SK-N-SH treated with all-trans-retinoic acid at 6 μM for 48 hours (cell line): ENCODE data around the gene TMEM212.

Experiments
- BACH2 ChIP-seq: fragments of 250-450 bp; sonication (Bioruptor Pico); IDR thresholded peaks from 2 replicates; pipeline ENCODE4 v1.9.0; 2021; ENCODE audit warnings: mild to moderate bottlenecking, borderline replicate concordance
- CSDC2 ChIP-seq: fragments of 250-450 bp; sonication (Bioruptor Pico); IDR thresholded peaks from 2 replicates; pipeline ENCODE4 v1.5.0; 2020; ENCODE audit warnings: mild to moderate bottlenecking, moderate library complexity
- OSR1 ChIP-seq: fragments of 250-450 bp; sonication (Bioruptor Pico); IDR thresholded peaks from 2 replicates; pipeline ENCODE4 v1.8.0; 2022; ENCODE audit warnings: moderate library complexity, mild to moderate bottlenecking, inconsistent platforms
- PPARA ChIP-seq: fragments of 250-450 bp; sonication (Bioruptor Pico); IDR thresholded peaks from 2 replicates; pipeline ENCODE4 v1.5.0; 2020; ENCODE audit warnings: mild to moderate bottlenecking, borderline replicate concordance
- TOX ChIP-seq: fragments of 250-450 bp; sonication (Bioruptor Pico); IDR thresholded peaks from 2 replicates; pipeline ENCODE4 v1.8.0; 2021; ENCODE audit warnings: mild to moderate bottlenecking, moderate library complexity, borderline replicate concordance
- TSHZ2 ChIP-seq: fragments of 250-450 bp; sonication (Bioruptor Pico); IDR thresholded peaks from 2 replicates; pipeline ENCODE4 v1.5.0; 2020; ENCODE audit warnings: mild to moderate bottlenecking, moderate library complexity
- ZFP3 ChIP-seq: fragments of 250-450 bp; sonication (Bioruptor Pico); IDR thresholded peaks from 2 replicates; pipeline ENCODE4 v1.5.0; 2020; ENCODE audit warnings: mild to moderate bottlenecking, moderate library complexity
- ZFP30 ChIP-seq: fragments of 450-650 bp; formaldehyde crosslinking; IDR thresholded peaks from 2 replicates; pipeline ENCODE4 v1.5.0; 2022; ENCODE audit warnings: mild to moderate bottlenecking, moderate library complexity
- TF ChIP-seq, protein P1 (sequence below): fragments of 250-450 bp; sonication (Bioruptor Pico); IDR thresholded peaks from 2 replicates; pipeline ENCODE4 v1.8.0; 2020; ENCODE audit warnings: mild to moderate bottlenecking, moderate library complexity, borderline replicate concordance
- TF ChIP-seq, protein P2 (sequence below): fragments of 250-450 bp; sonication (Bioruptor Pico); IDR thresholded peaks from 2 replicates; pipeline ENCODE4 v1.8.0; 2021; ENCODE audit warnings: low read depth, mild to moderate bottlenecking, moderate library complexity, borderline replicate concordance

DNA sequence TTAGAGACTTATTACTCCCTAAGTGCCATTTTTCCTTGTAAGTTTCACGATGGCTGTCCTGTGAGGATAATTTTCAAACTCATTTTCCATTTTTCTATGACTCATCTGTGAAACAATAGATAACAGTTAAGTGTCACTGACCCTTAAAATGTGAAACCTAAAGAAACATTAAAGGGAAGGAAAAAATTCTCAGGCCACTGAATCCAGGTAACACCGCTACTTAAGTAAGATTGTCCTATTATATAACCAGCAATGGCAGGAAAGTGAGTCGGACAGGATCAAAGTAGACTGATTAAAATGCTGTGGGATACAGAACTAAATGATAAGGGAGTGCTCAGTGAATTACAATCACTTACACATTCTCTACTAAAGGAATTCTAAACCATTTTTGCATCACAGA, 45.3 kb upstream of the TMEM212 start:
- TF ChIP-seq OSR1 (CRISPR knock-in tag), result no peak
- TF ChIP-seq, protein P1, sequence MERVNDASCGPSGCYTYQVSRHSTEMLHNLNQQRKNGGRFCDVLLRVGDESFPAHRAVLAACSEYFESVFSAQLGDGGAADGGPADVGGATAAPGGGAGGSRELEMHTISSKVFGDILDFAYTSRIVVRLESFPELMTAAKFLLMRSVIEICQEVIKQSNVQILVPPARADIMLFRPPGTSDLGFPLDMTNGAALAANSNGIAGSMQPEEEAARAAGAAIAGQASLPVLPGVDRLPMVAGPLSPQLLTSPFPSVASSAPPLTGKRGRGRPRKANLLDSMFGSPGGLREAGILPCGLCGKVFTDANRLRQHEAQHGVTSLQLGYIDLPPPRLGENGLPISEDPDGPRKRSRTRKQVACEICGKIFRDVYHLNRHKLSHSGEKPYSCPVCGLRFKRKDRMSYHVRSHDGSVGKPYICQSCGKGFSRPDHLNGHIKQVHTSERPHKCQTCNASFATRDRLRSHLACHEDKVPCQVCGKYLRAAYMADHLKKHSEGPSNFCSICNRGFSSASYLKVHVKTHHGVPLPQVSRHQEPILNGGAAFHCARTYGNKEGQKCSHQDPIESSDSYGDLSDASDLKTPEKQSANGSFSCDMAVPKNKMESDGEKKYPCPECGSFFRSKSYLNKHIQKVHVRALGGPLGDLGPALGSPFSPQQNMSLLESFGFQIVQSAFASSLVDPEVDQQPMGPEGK (CRISPR knock-in tag), result no peak
- TF ChIP-seq ZFP3, result no peak
- no peak for TF ChIP-seq CSDC2
- TF ChIP-seq TSHZ2 (CRISPR knock-in tag), result no peak
- TF ChIP-seq, protein P2, sequence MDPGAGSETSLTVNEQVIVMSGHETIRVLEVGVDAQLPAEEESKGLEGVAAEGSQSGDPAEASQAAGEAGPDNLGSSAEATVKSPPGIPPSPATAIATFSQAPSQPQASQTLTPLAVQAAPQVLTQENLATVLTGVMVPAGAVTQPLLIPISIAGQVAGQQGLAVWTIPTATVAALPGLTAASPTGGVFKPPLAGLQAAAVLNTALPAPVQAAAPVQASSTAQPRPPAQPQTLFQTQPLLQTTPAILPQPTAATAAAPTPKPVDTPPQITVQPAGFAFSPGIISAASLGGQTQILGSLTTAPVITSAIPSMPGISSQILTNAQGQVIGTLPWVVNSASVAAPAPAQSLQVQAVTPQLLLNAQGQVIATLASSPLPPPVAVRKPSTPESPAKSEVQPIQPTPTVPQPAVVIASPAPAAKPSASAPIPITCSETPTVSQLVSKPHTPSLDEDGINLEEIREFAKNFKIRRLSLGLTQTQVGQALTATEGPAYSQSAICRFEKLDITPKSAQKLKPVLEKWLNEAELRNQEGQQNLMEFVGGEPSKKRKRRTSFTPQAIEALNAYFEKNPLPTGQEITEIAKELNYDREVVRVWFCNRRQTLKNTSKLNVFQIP (CRISPR knock-in tag), result no peak
- no peak for TF ChIP-seq TOX (CRISPR knock-in tag)
- no peak for TF ChIP-seq PPARA (CRISPR knock-in tag)
- no peak for TF ChIP-seq ZFP30
- TF ChIP-seq BACH2 (CRISPR knock-in tag), result no peak
